AG10803 (cell line): ENCODE measurements around the gene PRCD.
"Not testable (repeated sequence)": the region's sequence is repeated elsewhere in the genome, so short reads cannot be mapped to it uniquely, and the experiment has no call there.

ENCODE experiments used
- DNase-seq: peaks from one replicate; pipeline ENCODE4 v3.0.0; 2010; ENCODE audit warnings: low read depth
- H3K4me3 ChIP-seq: 2 replicates; pipeline ENCODE4 v1.5.1; 2011; ENCODE audit warnings: mild to moderate bottlenecking, low read length, control low read depth
- TF ChIP-seq, protein P1 (sequence below): conservative IDR thresholded peaks from 2 replicates; pipeline ENCODE4 v1.5.1; 2011; ENCODE audit warnings: mild to moderate bottlenecking, low read length, control low read depth, inconsistent platforms

PRCD gene

GRCh38 chr17:76561799-76562268, 22.0 kb downstream of the PRCD start:
- peak; percentile 89 for DNase-seq
- TF ChIP-seq, protein P1, sequence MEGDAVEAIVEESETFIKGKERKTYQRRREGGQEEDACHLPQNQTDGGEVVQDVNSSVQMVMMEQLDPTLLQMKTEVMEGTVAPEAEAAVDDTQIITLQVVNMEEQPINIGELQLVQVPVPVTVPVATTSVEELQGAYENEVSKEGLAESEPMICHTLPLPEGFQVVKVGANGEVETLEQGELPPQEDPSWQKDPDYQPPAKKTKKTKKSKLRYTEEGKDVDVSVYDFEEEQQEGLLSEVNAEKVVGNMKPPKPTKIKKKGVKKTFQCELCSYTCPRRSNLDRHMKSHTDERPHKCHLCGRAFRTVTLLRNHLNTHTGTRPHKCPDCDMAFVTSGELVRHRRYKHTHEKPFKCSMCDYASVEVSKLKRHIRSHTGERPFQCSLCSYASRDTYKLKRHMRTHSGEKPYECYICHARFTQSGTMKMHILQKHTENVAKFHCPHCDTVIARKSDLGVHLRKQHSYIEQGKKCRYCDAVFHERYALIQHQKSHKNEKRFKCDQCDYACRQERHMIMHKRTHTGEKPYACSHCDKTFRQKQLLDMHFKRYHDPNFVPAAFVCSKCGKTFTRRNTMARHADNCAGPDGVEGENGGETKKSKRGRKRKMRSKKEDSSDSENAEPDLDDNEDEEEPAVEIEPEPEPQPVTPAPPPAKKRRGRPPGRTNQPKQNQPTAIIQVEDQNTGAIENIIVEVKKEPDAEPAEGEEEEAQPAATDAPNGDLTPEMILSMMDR: no peak
- H3K4me3 ChIP-seq: no peak overlapping the region

DNA sequence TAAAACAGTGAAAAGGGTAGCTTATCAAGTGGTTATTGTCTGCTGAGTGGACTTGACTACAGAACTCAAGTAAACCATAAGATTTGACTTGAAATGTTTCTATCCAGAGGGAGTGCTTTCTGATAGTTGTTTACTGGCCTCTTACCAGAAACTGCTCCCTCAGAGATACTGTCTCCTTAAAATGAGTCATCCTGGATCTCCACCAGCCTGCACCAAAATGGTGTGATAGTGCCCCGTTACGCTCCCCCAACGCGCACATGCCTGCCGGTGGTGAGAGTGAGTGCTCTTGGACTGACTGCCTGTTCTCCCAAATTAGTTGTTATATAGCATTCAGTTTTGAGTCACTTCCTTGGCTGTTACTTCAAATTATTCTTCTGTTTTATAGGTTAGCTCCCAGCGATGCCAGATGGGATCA, 22.9 kb downstream of the PRCD start:
- TF ChIP-seq, protein P1: no peak
- H3K4me3 ChIP-seq: no peak overlapping the region
- DNase-seq: peak; percentile 88

DNA sequence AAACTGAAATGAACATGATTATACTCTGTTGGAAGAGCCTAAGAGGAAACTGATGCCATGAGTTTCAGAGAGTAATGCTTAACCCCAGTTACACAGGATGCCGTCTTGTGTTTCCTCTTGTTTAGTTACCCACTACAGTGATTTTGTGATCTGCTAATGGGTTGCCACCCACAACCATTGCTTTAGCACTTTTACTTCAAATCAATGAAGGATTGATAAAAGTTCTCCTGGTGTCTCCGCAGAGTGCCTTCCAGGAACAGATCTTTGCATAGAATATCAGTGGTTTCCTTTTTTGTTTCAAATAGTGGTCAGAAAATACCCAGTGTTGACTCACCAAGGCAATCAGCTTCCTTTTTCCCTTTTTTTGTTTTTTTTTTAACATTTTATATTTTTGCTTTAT, 23.5 kb downstream of the PRCD start:
- DNase-seq, H3K4me3 ChIP-seq: not testable (repeated sequence)

DNA sequence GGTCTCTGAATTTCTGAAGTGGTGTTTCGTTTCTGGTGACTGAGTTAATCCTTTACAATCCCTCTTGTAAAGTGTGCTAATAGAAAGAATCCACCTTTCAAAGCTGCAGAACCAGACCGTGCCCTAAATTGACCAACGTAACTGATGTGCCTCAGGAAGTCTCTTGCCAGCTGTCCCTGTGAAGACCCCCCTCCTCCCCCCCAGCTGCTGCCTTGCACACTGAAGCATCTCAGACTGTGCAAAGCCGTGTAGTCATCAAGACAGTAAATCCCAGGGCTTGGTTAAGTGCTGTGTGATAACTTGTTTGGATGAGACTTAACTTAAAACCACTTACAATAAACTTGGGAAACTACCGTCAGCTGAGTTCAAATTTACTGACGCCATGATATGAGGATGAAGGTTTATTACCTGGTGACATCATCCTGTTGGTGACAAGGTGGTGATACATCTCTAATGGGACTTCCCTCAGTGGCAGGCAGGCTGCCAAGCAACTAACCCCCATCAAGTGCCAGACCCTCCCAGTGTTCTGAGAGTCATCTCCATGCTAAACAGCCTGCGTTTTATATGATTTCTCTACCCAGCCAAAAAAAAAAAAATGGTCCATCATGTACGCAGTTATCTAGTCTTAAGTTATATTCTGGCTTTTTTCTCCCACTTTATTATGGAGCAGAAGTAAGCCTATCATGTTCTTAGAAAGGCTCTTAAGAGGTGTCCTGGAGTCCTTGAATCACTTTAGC, 25.3 kb downstream of the PRCD start:
- H3K4me3 ChIP-seq, DNase-seq: not testable (repeated sequence)

DNA sequence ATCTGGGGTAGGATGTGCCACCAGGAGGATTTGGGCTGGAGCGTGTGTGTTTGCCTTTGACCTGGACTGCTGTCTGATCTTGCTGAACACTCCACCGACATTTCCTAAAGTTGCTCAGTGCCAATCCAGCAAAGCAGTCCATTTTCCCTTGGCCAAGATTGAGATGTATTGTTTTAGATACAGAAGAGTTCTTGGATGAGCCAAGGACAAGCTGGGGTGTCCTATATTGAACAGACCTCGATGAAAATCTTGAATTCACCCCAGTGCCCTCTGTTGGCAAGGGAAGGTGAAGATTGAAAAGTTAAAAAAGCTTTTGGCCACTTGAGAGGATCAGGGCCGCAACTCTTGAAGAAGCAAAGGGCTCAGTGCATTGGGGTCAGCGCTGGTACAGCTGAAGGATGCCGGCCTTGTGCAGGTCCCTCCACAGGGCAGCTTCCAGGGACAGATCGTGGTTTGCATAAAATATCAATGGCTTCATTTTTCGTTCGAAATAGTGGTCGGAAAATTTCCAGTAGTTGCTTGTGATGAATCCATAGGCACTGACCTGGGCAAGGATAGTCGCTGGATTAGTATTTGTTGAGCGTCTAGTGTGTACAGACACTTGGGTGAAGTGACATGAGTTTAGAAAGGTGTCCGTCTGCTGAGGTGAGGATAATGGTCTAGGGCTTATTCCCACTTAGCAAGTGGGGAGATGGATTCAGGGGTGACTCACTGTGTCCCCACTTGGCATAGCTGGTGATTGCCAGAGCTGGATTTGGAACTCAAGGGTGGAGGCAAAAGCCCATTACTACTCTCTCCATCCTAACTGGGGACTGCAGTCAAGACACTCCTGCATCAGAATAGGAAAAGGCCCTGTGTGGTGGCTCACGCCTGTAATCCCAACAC, 26.1 kb downstream of the PRCD start:
- no peak overlapping the region for H3K4me3 ChIP-seq
- no peak for DNase-seq
- TF ChIP-seq, protein P1: no peak

DNA sequence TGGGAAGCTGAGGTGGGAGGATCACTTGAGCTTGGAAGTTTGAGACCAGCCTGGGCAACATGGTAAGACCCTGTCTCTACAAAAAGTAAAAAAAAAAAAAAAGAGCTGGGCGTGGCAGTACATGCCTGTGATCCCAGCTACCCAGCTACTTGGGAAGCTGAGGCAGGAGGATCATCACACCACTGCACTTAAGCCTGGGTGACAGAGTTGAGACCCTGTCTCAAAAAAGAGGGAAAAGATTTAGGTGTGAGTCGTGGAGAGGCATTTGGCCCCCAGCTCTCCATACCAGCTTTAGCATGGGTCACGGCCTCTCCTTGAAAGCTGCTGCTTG, 26.7 kb downstream of the PRCD start:
- no peak for DNase-seq
- TF ChIP-seq, protein P1: no peak
- no peak overlapping the region for H3K4me3 ChIP-seq

GRCh38 chr17:76566988-76567431, 27.2 kb downstream of the PRCD start:
- H3K4me3 ChIP-seq: no peak overlapping the region
- TF ChIP-seq, protein P1: no peak

More at GRCh38 chr17:76566988-76567431, 27.2 kb downstream of the PRCD start:
- DNase-seq: no peak
